HFFc6 (cell line): Measurements from ENCODE around the gene RBM10. TPM values are rescaled to one million over a fixed set of nuclear protein-coding genes. Genes with fewer than 3 reads are reported as not detected.

Experiments used
- DNase-seq: peaks from one replicate; pipeline ENCODE4 v3.0.0-alpha.2; 2018
- H3K27ac Mint-ChIP-seq: 2 replicates; pipeline ENCODE4 v1.8.0; 2020; ENCODE audit warnings: mild to moderate bottlenecking, mixed read lengths
- H3K27me3 Mint-ChIP-seq: 2 replicates; pipeline ENCODE4 v1.8.0; 2021; ENCODE audit warnings: mild to moderate bottlenecking, moderate library complexity, mixed read lengths; ENCODE audit not compliant: insufficient read depth
- H3K36me3 Mint-ChIP-seq: 2 replicates; pipeline ENCODE4 v1.8.0; 2021; ENCODE audit warnings: low read depth, mixed read lengths
- H3K4me1 Mint-ChIP-seq: 2 replicates; pipeline ENCODE4 v1.8.0; 2020; ENCODE audit warnings: low read depth, mixed read lengths
- H3K4me3 Mint-ChIP-seq: 2 replicates; pipeline ENCODE4 v1.8.0; 2020; ENCODE audit warnings: mild to moderate bottlenecking, moderate library complexity, mixed read lengths
- H3K9me3 Mint-ChIP-seq: 2 replicates; pipeline ENCODE4 v1.8.0; 2020; ENCODE audit warnings: mild to moderate bottlenecking, mixed read lengths
- total RNA-seq, 6 experiments: library from RNA; stranded (reverse); fragmentation: NEBNext Ultra II Directional; extraction: Animal tissue kit (Norgen Biotek cat#: 25700); gene quantifications; 2 replicates in 1 of 6; 3 replicates in 5 of 6; pipeline ENCODE4 v1.2.3, GENCODE V29; 2021
- TF ChIP-seq, protein P1 (sequence below): fragments of 200-600 bp; sonication (generic); IDR thresholded peaks from 2 replicates; pipeline ENCODE4 v1.5.0; 2021; ENCODE audit warnings: antibody characterized with exemption, mild to moderate bottlenecking

The RBM10 gene
- total RNA-seq, 6 experiments from 2014 or later = 38.8 to 44.3 (median 41.7) TPM

DNA sequence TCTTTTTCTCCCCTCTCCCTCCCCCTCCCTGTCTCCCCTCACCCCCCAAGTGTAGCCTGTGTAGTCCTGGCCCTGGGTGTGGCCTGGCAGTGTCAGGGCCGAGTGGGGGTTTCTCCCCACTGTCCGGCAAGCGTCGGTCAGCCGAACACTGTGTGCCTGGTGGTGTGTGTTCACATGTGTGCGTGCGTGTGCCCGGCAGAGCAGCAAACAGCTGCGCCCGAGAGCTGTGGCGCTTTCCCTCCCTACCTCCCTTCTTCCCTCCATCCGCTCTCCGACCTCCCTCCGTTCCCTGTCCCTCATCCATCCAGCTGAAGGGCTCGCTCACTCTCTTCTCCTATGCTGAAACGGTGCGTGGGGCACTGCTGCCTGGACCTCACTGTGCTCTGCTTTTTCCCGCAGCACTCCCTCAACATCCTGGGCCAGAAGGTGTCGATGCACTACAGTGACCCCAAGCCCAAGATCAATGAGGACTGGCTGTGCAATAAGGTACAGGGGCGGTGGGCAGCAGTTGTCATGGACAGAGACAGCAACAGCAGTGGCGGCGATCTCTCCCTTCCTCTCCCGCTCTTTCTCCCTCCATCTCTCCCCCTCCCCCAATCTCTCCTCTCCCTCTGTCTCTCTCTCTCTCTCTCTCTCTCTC, 31.2 kb downstream of the RBM10 start:
- Mint-ChIP-seq H3K9me3 (no peaks in the 10 kb centered on the region), H3K4me3 (no peak overlapping the region), H3K27me3 (peaks cover 1% of the 10 kb centered on the region), H3K4me1 (peaks cover 13% of the 10 kb centered on the region), H3K36me3 (peaks cover 5% of the 10 kb centered on the region; the same call in 1 of the 2 replicates), H3K27ac (peak overlapping the region; percentile 24; the same call in 1 of the 2 replicates)
- TF ChIP-seq, protein P1, sequence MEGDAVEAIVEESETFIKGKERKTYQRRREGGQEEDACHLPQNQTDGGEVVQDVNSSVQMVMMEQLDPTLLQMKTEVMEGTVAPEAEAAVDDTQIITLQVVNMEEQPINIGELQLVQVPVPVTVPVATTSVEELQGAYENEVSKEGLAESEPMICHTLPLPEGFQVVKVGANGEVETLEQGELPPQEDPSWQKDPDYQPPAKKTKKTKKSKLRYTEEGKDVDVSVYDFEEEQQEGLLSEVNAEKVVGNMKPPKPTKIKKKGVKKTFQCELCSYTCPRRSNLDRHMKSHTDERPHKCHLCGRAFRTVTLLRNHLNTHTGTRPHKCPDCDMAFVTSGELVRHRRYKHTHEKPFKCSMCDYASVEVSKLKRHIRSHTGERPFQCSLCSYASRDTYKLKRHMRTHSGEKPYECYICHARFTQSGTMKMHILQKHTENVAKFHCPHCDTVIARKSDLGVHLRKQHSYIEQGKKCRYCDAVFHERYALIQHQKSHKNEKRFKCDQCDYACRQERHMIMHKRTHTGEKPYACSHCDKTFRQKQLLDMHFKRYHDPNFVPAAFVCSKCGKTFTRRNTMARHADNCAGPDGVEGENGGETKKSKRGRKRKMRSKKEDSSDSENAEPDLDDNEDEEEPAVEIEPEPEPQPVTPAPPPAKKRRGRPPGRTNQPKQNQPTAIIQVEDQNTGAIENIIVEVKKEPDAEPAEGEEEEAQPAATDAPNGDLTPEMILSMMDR = no peak
- no peak for DNase-seq

DNA sequence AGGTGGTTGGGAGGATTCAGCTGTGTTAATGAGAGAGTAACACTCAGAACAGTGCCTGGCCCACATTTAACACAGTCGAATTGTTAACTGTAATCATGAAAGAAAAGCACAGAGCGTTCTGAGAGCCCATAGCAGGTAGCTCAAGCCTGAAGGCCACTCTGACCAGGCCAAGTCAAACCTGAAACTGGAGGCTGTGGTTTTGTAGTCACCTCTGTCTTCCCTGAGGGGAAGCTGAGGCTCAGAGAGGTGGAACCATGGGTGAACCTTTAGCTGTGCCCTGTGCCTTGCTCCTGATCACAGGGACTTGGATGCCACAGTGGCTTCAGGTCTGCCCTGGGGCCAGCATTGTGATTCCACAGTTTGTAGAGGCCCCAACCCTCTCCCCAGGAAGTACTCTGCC, 32.1 kb downstream of the RBM10 start:
- H3K4me3 Mint-ChIP-seq = no peak overlapping the region
- H3K36me3 Mint-ChIP-seq = peaks cover 5% of the 10 kb centered on the region; the same call in 1 of the 2 replicates
- H3K9me3 Mint-ChIP-seq = no peaks in the 10 kb centered on the region
- no peak overlapping the region for H3K27ac Mint-ChIP-seq
- H3K27me3 Mint-ChIP-seq = peaks cover 1% of the 10 kb centered on the region
- TF ChIP-seq, protein P1 = no peak
- DNase-seq = no peak
- peaks cover 13% of the 10 kb centered on the region for H3K4me1 Mint-ChIP-seq

DNA sequence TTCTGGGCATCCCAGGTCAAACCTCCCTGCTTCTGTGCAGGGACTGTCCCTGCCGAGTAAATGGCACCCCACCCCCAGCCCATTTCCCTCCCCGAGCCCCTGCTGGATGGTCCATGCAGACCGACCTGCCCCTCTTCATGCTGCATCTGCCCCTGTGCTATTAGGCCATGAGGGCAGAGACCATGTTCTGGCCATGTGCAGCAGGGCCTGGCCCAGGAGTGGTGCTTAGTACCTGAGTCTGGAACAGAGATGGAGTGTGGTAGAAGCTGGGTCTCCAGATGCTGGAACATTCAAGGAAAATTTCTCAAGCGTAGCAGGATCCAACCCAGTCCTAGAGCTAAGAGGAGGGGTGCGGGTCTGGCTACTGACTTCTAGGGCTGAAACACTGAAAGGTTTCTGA, 33.3 kb downstream of the RBM10 start:
- peaks cover 3% of the 10 kb centered on the region for H3K27me3 Mint-ChIP-seq
- DNase-seq = no peak
- H3K4me1 Mint-ChIP-seq = peaks cover 13% of the 10 kb centered on the region
- TF ChIP-seq, protein P1 = no peak
- peak overlapping the region; percentile 92 for H3K27ac Mint-ChIP-seq
- no peak overlapping the region for H3K4me3 Mint-ChIP-seq
- H3K9me3 Mint-ChIP-seq = no peaks in the 10 kb centered on the region
- H3K36me3 Mint-ChIP-seq = peaks cover 5% of the 10 kb centered on the region; the same call in 1 of the 2 replicates

DNA sequence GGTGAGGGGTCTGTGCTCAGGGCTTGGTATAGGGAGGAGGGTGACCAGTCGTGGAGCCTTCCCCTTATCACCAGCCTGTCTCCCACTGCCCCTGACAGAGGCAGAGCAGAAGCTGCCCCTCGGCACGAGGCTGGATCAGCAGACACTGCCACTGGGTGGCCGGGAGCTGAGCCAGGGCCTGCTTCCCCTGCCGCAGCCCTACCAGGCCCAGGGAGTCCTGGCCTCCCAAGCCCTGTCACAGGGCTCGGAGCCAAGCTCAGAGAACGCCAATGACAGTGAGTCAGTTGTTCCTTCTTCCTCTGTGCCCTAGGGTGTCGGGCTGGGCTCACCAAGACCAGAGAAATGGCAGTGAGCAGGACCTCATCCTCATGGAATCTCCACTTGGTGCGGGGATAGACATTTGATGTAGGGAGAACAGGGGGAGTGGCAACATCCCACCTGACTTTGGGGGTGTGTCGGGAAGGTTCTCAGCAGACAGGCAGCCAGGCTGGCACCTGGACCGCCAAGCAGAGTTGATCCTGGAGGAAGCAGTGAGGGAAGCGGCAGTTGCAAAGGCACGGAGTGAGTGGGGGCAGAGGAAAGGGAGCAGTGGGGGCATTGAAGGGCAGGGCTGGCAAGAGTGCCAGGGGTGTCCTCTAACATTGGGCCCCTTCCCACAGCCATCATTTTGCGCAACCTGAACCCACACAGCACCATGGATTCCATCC, 34.4 kb downstream of the RBM10 start:
- TF ChIP-seq, protein P1 = no peak
- Mint-ChIP-seq H3K9me3 (no peaks in the 10 kb centered on the region), H3K27ac (peak overlapping the region; percentile 92), H3K36me3 (peaks cover 5% of the 10 kb centered on the region; the same call in 1 of the 2 replicates), H3K4me1 (peaks cover 13% of the 10 kb centered on the region), H3K27me3 (peaks cover 2% of the 10 kb centered on the region), H3K4me3 (no peak overlapping the region)
- peak; percentile 66 for DNase-seq

DNA sequence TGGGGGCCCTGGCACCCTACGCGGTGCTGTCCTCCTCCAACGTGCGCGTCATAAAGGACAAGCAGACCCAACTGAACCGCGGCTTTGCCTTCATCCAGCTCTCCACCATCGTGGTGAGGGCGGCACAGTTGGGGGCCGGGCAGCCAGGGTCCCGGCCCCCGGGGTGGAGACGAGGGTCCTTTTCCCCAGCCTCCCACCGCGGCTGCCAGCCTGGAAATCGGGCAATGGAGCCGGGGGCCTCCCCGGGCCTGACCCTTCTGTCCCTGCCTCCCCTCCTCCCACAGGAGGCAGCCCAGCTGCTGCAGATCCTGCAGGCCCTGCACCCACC, 34.9 kb downstream of the RBM10 start:
- peaks cover 2% of the 10 kb centered on the region for H3K27me3 Mint-ChIP-seq
- no peaks in the 10 kb centered on the region for H3K9me3 Mint-ChIP-seq
- H3K4me1 Mint-ChIP-seq = peaks cover 13% of the 10 kb centered on the region
- DNase-seq = no peak
- peaks cover 5% of the 10 kb centered on the region; the same call in 1 of the 2 replicates for H3K36me3 Mint-ChIP-seq
- peak overlapping the region; percentile 92; the same call in 1 of the 2 replicates for H3K27ac Mint-ChIP-seq
- no peak overlapping the region for H3K4me3 Mint-ChIP-seq
- TF ChIP-seq, protein P1 = no peak
